Measurements from ENCODE around the gene STARD6. TPM values are rescaled to one million over a fixed set of nuclear protein-coding genes. Genes with fewer than 3 reads are reported as not detected.

The STARD6 gene
- polyA plus RNA-seq: 0.30 TPM in 1 of 3 replicates, not detected in the others
- not detected for polyA plus RNA-seq (2011; ENCODE audit: low read depth)
- polyA plus RNA-seq (2011; cell fraction: cytosol; rRNA removed): 0.12 TPM in 1 of 2 replicates, not detected in the other
- not detected in 2 replicates for polyA plus RNA-seq (2011; cell fraction: nucleus; rRNA removed)
- not detected in 2 replicates for polyA plus RNA-seq (2012; ENCODE audit: low replicate concordance)
- not detected in 3 replicates for polyA minus RNA-seq
- polyA minus RNA-seq (2011; cell fraction: cytosol; rRNA and poly(A)+ RNA removed): not detected
- polyA minus RNA-seq (2011; cell fraction: nucleus; rRNA and poly(A)+ RNA removed): not detected in 2 replicates

GRCh38 chr18:54357660-54358494 lies at the start of gene STARD6, which contains the start of gene C18orf54:
Gene STARD6, minus strand, starts transcription at chr18:54357858. Its CDS starts 3,285 bp downstream, at chr18:54354573.
Gene C18orf54, plus strand, starts transcription at chr18:54357906. Its CDS starts 2,667 bp downstream, at chr18:54360573.
- Histone ChIP-seq H4K20me1 (ENCODE audit: control insufficient read depth, extremely low read depth, insufficient read depth, low read length) (no peaks in the 10 kb centered on the region), H2AFZ (ENCODE audit: control insufficient read depth, low read length) (peak within 1 kb of the TSS; percentile 96), H3K9me3 (ENCODE audit: control insufficient read depth, low read depth, low read length) (no peaks in the 10 kb centered on the region), H3K4me3 (ENCODE audit: control insufficient read depth in 2 of 3, extremely low read depth in 1 of 3, insufficient read depth in 2 of 3, low read depth in 1 of 3, low read length in 3 of 3) (peak within 1 kb of the TSS; percentile 67 to 97 (median 95)), H3K9ac (ENCODE audit: control insufficient read depth, extremely low read depth, insufficient read depth, low read length) (peak within 1 kb of the TSS; percentile 84), H3K9me1 (ENCODE audit: control insufficient read depth, extremely low read depth, insufficient read depth, low read length) (no peaks in the 10 kb centered on the region), H3K36me3 (ENCODE audit: control insufficient read depth in 2 of 2, extremely low read depth in 1 of 2, insufficient read depth in 2 of 2, low read length in 2 of 2) (no peaks in the 10 kb centered on the region), H3K79me2 (ENCODE audit: control insufficient read depth, insufficient read depth, low read length) (peaks cover 7% of the 10 kb centered on the region), H3K4me1 (ENCODE audit: control insufficient read depth, extremely low read depth, insufficient read depth, low read length) (peaks cover 10% of the 10 kb centered on the region), H3K4me2 (ENCODE audit: control insufficient read depth, extremely low read depth, insufficient read depth, low read depth, low read length) (peak within 1 kb of the TSS; percentile 89), H3K27ac (ENCODE audit: control insufficient read depth, insufficient read depth, low read length) (peak within 1 kb of the TSS; percentile 82), H3K27me3 (ENCODE audit: control insufficient read depth, extremely low read depth, insufficient read depth, low read length) (no peaks in the 10 kb centered on the region)
- no peak for TF ChIP-seq EZH2 (IDR thresholded peaks at IDR 0.05; ENCODE audit: low read length)
- TF ChIP-seq, protein P1, sequence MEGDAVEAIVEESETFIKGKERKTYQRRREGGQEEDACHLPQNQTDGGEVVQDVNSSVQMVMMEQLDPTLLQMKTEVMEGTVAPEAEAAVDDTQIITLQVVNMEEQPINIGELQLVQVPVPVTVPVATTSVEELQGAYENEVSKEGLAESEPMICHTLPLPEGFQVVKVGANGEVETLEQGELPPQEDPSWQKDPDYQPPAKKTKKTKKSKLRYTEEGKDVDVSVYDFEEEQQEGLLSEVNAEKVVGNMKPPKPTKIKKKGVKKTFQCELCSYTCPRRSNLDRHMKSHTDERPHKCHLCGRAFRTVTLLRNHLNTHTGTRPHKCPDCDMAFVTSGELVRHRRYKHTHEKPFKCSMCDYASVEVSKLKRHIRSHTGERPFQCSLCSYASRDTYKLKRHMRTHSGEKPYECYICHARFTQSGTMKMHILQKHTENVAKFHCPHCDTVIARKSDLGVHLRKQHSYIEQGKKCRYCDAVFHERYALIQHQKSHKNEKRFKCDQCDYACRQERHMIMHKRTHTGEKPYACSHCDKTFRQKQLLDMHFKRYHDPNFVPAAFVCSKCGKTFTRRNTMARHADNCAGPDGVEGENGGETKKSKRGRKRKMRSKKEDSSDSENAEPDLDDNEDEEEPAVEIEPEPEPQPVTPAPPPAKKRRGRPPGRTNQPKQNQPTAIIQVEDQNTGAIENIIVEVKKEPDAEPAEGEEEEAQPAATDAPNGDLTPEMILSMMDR (optimal IDR thresholded peaks at IDR 0.05 in 1 of 3, IDR thresholded peaks at IDR 0.05 in 1 of 3, conservative IDR thresholded peaks at IDR 0.05 in 1 of 3; ENCODE audit: extremely low read depth in 1 of 3, insufficient read depth in 2 of 3, low read length in 3 of 3): peak in 2 of 3 experiments; percentile 23 to 75
- FAIRE-seq (peak; percentile 23), DNase-seq (ENCODE audit: low read depth, low spot score) (peak; percentile 35)
- dilution Hi-C loops (cut with MboI; ENCODE audit: extremely low pct_ligation_motif_present, low sequenced_read_pairs): no loop called here

GRCh38 chr18:54405290-54405689 lies 47.6 kb upstream of the STARD6 start:
- no peak overlapping the region for H2AFZ ChIP-seq (ENCODE audit: control insufficient read depth, low read length)
- no peaks in the 10 kb centered on the region for H3K27me3 ChIP-seq (ENCODE audit: control insufficient read depth, extremely low read depth, insufficient read depth, low read length)
- no peak for TF ChIP-seq EZH2 (IDR thresholded peaks at IDR 0.05; ENCODE audit: low read length)
- TF ChIP-seq, protein P1 (optimal IDR thresholded peaks at IDR 0.05 in 1 of 3, IDR thresholded peaks at IDR 0.05 in 1 of 3, conservative IDR thresholded peaks at IDR 0.05 in 1 of 3; ENCODE audit: extremely low read depth in 1 of 3, insufficient read depth in 2 of 3, low read length in 3 of 3): no peak
- no peak overlapping the region for H3K9ac ChIP-seq (ENCODE audit: control insufficient read depth, extremely low read depth, insufficient read depth, low read length)
- H3K4me1 ChIP-seq (ENCODE audit: control insufficient read depth, extremely low read depth, insufficient read depth, low read length): no peaks in the 10 kb centered on the region
- H3K4me2 ChIP-seq (ENCODE audit: control insufficient read depth, extremely low read depth, insufficient read depth, low read depth, low read length): no peak overlapping the region
- H3K36me3 ChIP-seq (ENCODE audit: control insufficient read depth in 2 of 2, extremely low read depth in 1 of 2, insufficient read depth in 2 of 2, low read length in 2 of 2): no peaks in the 10 kb centered on the region
- no peaks in the 10 kb centered on the region for H4K20me1 ChIP-seq (ENCODE audit: control insufficient read depth, extremely low read depth, insufficient read depth, low read length)
- no peaks in the 10 kb centered on the region for H3K9me3 ChIP-seq (ENCODE audit: control insufficient read depth, low read depth, low read length)
- H3K9me1 ChIP-seq (ENCODE audit: control insufficient read depth, extremely low read depth, insufficient read depth, low read length): no peaks in the 10 kb centered on the region
- H3K4me3 ChIP-seq (ENCODE audit: control insufficient read depth in 2 of 3, extremely low read depth in 1 of 3, insufficient read depth in 2 of 3, low read depth in 1 of 3, low read length in 3 of 3): no peak overlapping the region
- H3K79me2 ChIP-seq (ENCODE audit: control insufficient read depth, insufficient read depth, low read length): no peaks in the 10 kb centered on the region
- no peak for DNase-seq (ENCODE audit: low read depth, low spot score)
- dilution Hi-C loops (cut with MboI; ENCODE audit: extremely low pct_ligation_motif_present, low sequenced_read_pairs): no loop called here
- no peak for FAIRE-seq
- no peak overlapping the region for H3K27ac ChIP-seq (ENCODE audit: control insufficient read depth, insufficient read depth, low read length)

Data from keratinocyte (primary cell).